GM12865 (cell line): ENCODE measurements around the gene KLRF1.
A peak's percentile ranks its signal among the peaks of the same experiment; 100 is the strongest.

Source experiments
- DNase-seq: peaks from one replicate; pipeline ENCODE4 v3.0.0; 2010; ENCODE audit warnings: low read depth
- H3K4me3 ChIP-seq: 2 replicates; pipeline ENCODE4 v1.5.1; 2011; ENCODE audit warnings: mild to moderate bottlenecking, low read depth, low read length, control low read depth
- CTCF ChIP-seq: IDR thresholded peaks from 2 replicates; pipeline ENCODE4 v1.5.1; 2011; ENCODE audit warnings: low read length, control low read depth, low read depth, inconsistent platforms; ENCODE audit not compliant: insufficient read depth; ENCODE audit errors: missing control alignments

KLRF1 gene

GRCh38 chr12:9809338-9809737 is 17.9 kb upstream of the KLRF1 start:
- no peak overlapping the region for H3K4me3 ChIP-seq
- no peak for TF ChIP-seq CTCF
- DNase-seq, result no peak

- no peak for TF ChIP-seq CTCF
- no peak for DNase-seq
- no peak overlapping the region for H3K4me3 ChIP-seq
Measured at GRCh38 chr12:9809866-9810265, 17.4 kb upstream of the KLRF1 start.

GRCh38 chr12:9810671-9811070 is 16.6 kb upstream of the KLRF1 start:
- DNase-seq, result peak; percentile 49
- H3K4me3 ChIP-seq, result no peak overlapping the region
- TF ChIP-seq CTCF, result no peak

GRCh38 chr12:9811621-9812020 is 15.7 kb upstream of the KLRF1 start:
- no peak overlapping the region for H3K4me3 ChIP-seq
- no peak for TF ChIP-seq CTCF
- DNase-seq, result no peak

GRCh38 chr12:9813821-9814798 is 13.2 kb upstream of the KLRF1 start:
- peak; percentile 86 for DNase-seq
- H3K4me3 ChIP-seq, result peak overlapping the region; percentile 46
- TF ChIP-seq CTCF, result peak; percentile 95

GRCh38 chr12:9820281-9820930 is 6.9 kb upstream of the KLRF1 start:
- no peak overlapping the region for H3K4me3 ChIP-seq
- no peak for DNase-seq
- no peak for TF ChIP-seq CTCF
